GM23338 (cell line): Measurements from ENCODE around the gene PML.

Source experiments
- EZH2 ChIP-seq: fragments of 200-600 bp; sonication (generic); IDR thresholded peaks from one replicate; pipeline ENCODE4 v1.8.0; 2017; ENCODE audit warnings: antibody characterized with exemption, mild to moderate bottlenecking, low read depth; ENCODE audit not compliant: unreplicated experiment
- EZH2phosphoT487 ChIP-seq: fragments of 200-600 bp; sonication (generic); IDR thresholded peaks from one replicate; pipeline ENCODE4 v1.8.1; 2018; ENCODE audit warnings: antibody characterized with exemption; ENCODE audit not compliant: unreplicated experiment
- POLR2AphosphoS5 ChIP-seq: IDR thresholded peaks from 2 replicates; pipeline ENCODE4 v1.6.1; 2016; ENCODE audit warnings: antibody characterized with exemption, low read depth
- ZNF331 ChIP-seq: fragments of 250-450 bp; sonication (Bioruptor Pico); IDR thresholded peaks from 2 replicates; pipeline ENCODE4 v1.5.0; 2020; ENCODE audit warnings: low read depth, mild to moderate bottlenecking, moderate library complexity
- TF ChIP-seq, protein P1 (sequence below), 2 experiments: fragments of 200-600 bp in 1 of 2; sonication (generic) in 1 of 2; conservative IDR thresholded peaks; 2 replicates each; pipeline versions ENCODE4 v1.5.1 to v1.6.1; 2016 to 2017; ENCODE audit warnings: antibody characterized with exemption in 2 of 2, low read depth in 2 of 2, mild to moderate bottlenecking in 2 of 2, moderate library complexity in 1 of 2

DNA sequence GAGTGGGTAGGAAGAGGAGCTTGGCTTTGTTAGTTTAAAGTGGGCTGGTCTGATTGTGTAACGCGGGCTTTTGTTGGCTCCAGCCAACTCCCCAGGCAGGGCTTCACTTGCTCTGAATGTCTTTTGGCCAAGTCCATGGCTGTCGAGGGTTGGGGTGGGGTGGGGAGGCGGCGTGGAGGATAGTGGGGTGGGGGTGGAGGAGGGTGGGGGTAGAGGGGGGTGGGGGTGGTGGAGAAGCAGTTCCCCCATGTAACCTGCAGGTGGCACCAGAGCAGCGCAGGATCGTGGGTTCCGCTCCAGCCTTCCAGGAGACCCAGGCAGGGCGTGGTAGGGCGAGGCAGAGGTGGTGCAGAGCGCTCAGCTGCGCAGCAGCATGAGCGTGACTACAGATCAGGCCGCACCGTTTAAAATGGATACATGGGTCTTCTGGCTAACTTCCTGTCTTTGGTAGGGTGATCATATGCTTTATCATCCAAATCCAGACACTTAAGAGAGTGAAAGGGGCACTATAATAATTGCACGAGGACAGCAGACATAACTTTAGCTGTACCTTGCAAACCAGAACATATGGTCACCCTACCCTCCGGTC is 59.5 kb downstream of the PML start:
- TF ChIP-seq, protein P1, sequence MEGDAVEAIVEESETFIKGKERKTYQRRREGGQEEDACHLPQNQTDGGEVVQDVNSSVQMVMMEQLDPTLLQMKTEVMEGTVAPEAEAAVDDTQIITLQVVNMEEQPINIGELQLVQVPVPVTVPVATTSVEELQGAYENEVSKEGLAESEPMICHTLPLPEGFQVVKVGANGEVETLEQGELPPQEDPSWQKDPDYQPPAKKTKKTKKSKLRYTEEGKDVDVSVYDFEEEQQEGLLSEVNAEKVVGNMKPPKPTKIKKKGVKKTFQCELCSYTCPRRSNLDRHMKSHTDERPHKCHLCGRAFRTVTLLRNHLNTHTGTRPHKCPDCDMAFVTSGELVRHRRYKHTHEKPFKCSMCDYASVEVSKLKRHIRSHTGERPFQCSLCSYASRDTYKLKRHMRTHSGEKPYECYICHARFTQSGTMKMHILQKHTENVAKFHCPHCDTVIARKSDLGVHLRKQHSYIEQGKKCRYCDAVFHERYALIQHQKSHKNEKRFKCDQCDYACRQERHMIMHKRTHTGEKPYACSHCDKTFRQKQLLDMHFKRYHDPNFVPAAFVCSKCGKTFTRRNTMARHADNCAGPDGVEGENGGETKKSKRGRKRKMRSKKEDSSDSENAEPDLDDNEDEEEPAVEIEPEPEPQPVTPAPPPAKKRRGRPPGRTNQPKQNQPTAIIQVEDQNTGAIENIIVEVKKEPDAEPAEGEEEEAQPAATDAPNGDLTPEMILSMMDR (conservative IDR thresholded peaks at IDR 0.05; ENCODE audit: low read depth in 2 of 2) = peak in 1 of 2 experiments; percentile 87; a peak in 3 of 4 replicates
- TF ChIP-seq EZH2phosphoT487 (no peak), ZNF331 (CRISPR knock-in tag) (no peak), EZH2 (no peak), POLR2AphosphoS5 (no peak)
